ENCODE results near the gene HPS1. TPM values are rescaled to one million over a fixed set of nuclear protein-coding genes. Genes with fewer than 3 reads are reported as not detected.

The HPS1 gene
- total RNA-seq (2014; rRNA removed; shearing (Covaris generic)): 19.7 and 21.4 TPM in 2 replicates
- 49.4 and 51.2 TPM in 2 replicates for polyA plus RNA-seq (2016; fragmentation: Nextera tagmentation; extraction: Ambion mirVana)
- long read RNA-seq, transcript HPS1-207 (4 exons, 922 nt): major isoform, 6 of 26 reads
- long read RNA-seq, partial matches to known transcripts: 8 of 26 reads
- long read RNA-seq, other reads (novel, unspliced or antisense): 11 of 26 reads

GRCh38 chr10:98446661-98447221 lies at the start of gene HPS1:
TSS of gene HPS1 (minus strand) at chr10:98446935. CDS start at chr10:98443240, 3,695 bp downstream.
- Mint-ChIP-seq H3K36me3 (ENCODE audit: low read depth) (peaks cover 35% of the 10 kb centered on the region), H3K27ac (peak within 1 kb of the TSS; percentile 80), H3K4me1 (peaks cover 5% of the 10 kb centered on the region), H3K9me3 (no peaks in the 10 kb centered on the region), H3K4me3 (peak within 1 kb of the TSS; percentile 84), H3K27me3 (ENCODE audit: insufficient read depth, low read depth, poor library complexity) (peaks cover 5% of the 10 kb centered on the region)
- Histone ChIP-seq H3K4me2 (peak within 1 kb of the TSS; percentile 87), H3K4me3 (peak within 1 kb of the TSS; percentile 84), H3K27me3 (ENCODE audit: insufficient read depth) (no peaks in the 10 kb centered on the region), H3K36me3 (ENCODE audit: insufficient read depth) (peaks cover 8% of the 10 kb centered on the region; the same call in 1 of the 2 replicates), H3K27ac (ENCODE audit: low read depth) (peak within 1 kb of the TSS; percentile 78), H3K4me1 (ENCODE audit: insufficient read depth) (peaks cover 5% of the 10 kb centered on the region; the same call in 1 of the 2 replicates), H2AFZ (peak within 1 kb of the TSS; percentile 100), H3F3A (replicated peaks; ENCODE audit: low read depth) (no peaks in the 10 kb centered on the region), H4K20me1 (replicated peaks; ENCODE audit: insufficient read depth) (no peaks in the 10 kb centered on the region), H3K9me2 (ENCODE audit: insufficient read depth) (peaks cover 5% of the 10 kb centered on the region; the same call in 1 of the 2 replicates), H3K79me2 (replicated peaks; ENCODE audit: insufficient read depth) (peaks cover 5% of the 10 kb centered on the region; the same call in 1 of the 2 replicates)
- peak; percentile 92 for ATAC-seq
- TF ChIP-seq EZH2 (IDR thresholded peaks at IDR 0.05; ENCODE audit: low read depth, unreplicated experiment) (no peak), ZNF114 (CRISPR knock-in tag; IDR thresholded peaks at IDR 0.05) (peak; percentile 62), ZNF462 (CRISPR knock-in tag; IDR thresholded peaks at IDR 0.05) (no peak), CREB1 (CRISPR knock-in tag; IDR thresholded peaks at IDR 0.05; ENCODE audit: low read depth) (peak; percentile 43; the same call in 1 of the 2 replicates), NANOG (IDR thresholded peaks at IDR 0.05; ENCODE audit: borderline replicate concordance) (no peak), ZNF331 (CRISPR knock-in tag; IDR thresholded peaks at IDR 0.05; ENCODE audit: low read depth) (no peak), JUNB (IDR thresholded peaks at IDR 0.05; ENCODE audit: unreplicated experiment) (no peak), POLR2AphosphoS5 (IDR thresholded peaks at IDR 0.05; ENCODE audit: low read depth) (peak; percentile 46; the same call in 1 of the 2 replicates), EZH2phosphoT487 (IDR thresholded peaks at IDR 0.05; ENCODE audit: unreplicated experiment) (no peak)
- peak; percentile 73 for DNase-seq (ENCODE audit: low spot score)
